NK-92 (cell line): ENCODE data around the gene SH2D7.
"Not testable (repeated sequence)": the region's sequence is repeated elsewhere in the genome, so short reads cannot be mapped to it uniquely, and the experiment has no call there.

Experiments used
- DNase-seq: peaks from one replicate; lab custom pipeline; 2025; ENCODE audit not compliant: unreplicated experiment; lab: John Stamatoyannopoulos, UW

SH2D7 gene

DNA sequence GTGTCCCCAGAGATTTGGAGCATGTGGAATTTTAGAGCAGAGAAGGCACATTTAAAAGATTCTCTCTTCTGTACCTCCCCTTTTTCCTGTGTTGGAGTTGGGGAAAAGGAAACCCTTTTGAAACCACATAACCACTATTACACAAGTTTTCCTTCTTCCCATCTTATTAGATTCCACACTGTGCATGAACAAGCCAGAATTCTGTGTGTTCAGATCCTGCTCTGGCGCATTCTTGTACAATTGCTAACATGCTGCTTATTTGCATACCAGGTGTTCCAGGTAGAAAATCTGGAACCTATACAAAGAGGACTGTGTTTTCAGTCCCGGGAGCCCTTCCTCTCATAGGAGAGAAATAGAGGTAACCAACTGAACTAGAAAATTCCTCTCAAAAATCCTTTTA, 41.4 kb downstream of the SH2D7 start:
- DNase-seq: no peak

GRCh38 chr15:78139578-78139977, 47.2 kb downstream of the SH2D7 start:
- no peak for DNase-seq

GRCh38 chr15:78140292-78140691, 47.9 kb downstream of the SH2D7 start:
- no peak for DNase-seq

DNA sequence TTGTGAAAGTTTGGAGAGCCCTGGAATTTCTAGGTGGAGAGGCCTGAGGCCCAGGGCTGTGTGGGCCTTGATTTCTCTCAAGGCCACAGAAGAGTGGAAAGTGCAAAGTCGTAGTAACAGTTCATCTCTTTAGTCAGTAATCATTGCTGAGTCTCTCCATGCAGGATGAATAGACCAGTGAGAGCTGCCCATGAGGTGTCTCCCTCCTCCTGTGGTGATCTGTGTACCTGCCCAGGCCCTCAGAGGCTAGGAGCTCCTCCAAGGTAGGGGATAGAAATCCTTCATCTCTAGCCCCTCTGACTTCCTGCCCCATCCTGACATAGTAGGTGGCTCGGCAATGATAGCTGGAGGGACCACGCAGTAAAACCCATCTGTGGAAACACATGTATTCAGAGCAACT, 50.0 kb downstream of the SH2D7 start:
- DNase-seq: no peak

DNA sequence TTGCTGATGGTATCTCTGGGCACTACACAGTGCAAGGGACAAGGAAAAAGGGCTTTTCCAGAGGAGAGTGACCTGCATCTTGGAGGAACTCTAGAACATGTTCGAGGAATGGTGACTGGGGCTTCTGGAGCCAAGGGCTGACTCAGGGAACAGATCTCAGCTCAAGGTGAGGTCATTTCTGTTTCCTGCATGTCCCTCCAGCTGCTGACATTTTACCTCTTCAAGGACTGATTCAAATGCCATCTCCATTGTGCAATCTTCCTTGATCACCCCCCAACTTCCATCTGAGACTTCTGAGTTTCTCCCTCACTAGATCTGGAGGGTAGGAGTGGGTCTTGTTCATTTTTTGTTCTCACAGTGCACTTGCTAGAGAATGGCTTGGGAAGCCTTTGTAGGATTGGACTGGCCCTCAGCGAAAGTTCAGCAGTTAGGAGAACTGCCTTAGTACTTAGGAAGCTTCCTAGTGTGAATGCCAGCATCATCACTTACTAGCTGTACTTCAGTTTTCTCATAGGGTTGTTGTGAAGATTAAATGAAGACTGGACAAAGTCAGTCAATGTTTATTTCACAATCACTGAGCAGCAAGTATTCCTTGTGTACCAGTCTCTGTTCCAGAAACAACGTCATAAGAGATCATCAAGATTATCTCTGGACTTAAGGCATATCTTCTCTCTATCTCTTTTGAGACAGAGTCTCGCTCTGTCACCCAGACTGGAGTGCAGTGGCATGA, 54.2 kb downstream of the SH2D7 start:
- no peak for DNase-seq

DNA sequence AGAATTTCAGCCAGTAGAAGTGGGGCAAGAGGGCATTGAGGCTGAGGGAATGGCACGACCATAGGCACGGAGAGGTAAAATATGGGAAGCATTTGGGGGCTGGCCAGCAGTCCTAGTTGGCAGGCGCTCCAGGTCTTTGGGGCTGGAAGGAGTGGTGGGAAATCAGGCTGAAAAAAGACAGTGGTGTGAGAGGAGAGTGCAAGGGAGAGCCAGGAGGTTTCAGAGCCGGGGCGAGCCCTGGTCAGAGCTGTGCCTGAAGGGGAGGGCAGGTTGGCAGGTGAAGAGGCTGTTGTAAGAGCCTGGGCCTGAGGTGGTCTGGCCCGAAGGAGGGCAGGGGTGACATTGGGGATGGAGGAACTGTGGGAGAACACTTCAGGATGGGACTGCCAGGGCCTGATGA, 55.2 kb downstream of the SH2D7 start:
- no peak for DNase-seq

DNA sequence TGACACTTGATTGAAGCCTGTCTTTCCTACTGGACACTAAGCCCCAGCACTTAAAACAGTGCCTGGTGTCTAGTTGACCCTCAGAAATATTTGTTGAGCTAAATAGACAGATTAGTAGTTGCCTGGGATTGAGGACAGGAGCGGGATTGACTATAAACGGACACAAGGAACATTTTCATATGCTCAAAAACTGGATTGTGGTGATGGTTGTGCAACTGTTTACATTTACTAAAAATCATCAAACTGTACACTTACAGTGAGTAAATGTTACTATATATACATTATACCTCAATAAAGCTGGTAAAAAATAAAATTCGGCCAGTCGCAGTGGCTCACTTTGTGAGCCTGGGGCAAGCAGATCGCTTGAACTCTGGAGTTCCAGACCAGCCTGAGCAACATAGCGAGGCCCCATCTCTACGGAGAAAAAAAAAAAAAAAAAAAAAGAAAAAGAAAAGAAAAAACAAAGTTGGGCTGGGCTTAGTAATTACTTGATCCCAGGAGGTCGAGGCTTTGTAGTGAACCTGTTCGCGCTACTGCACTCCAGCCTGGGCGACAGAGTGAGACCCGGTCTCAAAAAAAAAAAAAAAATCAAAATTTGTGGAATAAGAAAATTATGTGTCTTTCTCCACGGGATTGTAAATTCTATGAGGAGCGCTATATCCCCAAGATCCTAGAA, 56.2 kb downstream of the SH2D7 start:
- no peak for DNase-seq

DNA sequence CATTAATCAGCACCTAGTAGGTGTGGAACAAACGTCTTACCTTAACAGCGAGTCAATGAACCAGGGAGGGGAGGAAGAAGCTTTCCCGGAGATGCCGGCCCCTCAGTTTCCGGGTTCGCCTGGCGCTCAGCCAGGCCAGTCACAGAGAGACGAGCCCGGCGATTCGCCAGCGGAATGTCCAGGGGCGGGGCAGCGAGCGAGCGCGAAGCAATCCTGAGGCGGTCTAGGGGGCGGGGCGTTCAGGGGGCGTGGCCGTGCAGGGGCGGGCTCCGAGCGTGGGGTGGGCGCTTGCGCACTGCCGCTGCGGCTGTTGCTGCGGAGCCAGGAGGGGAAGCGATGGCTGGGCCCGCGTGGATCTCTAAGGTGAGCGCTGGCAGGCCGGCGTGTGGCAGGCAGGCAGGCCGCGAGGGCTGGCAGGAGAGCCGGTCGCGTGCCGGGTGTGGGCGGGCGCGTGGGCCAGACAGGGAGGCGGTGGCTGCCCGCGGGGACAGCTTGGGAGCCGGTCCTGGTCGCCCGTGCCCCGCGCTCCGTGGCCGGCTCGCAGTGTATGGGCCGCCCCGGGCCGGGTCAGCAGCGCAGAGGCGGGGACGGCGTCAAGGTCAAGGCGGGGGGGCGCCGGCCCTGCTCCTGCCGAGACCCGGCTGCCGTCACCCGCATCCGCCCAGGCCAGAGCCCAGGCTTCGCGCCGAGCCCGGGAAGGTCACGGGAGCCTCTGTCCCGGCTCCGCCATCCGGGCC, 56.9 kb downstream of the SH2D7 start, which contains the start of gene IDH3A:
Gene IDH3A, plus strand, starts transcription at position 295 of the 737 bp plus-strand sequence. Its CDS starts 42 bp downstream, at position 337.
- DNase-seq: peak; percentile 95

DNA sequence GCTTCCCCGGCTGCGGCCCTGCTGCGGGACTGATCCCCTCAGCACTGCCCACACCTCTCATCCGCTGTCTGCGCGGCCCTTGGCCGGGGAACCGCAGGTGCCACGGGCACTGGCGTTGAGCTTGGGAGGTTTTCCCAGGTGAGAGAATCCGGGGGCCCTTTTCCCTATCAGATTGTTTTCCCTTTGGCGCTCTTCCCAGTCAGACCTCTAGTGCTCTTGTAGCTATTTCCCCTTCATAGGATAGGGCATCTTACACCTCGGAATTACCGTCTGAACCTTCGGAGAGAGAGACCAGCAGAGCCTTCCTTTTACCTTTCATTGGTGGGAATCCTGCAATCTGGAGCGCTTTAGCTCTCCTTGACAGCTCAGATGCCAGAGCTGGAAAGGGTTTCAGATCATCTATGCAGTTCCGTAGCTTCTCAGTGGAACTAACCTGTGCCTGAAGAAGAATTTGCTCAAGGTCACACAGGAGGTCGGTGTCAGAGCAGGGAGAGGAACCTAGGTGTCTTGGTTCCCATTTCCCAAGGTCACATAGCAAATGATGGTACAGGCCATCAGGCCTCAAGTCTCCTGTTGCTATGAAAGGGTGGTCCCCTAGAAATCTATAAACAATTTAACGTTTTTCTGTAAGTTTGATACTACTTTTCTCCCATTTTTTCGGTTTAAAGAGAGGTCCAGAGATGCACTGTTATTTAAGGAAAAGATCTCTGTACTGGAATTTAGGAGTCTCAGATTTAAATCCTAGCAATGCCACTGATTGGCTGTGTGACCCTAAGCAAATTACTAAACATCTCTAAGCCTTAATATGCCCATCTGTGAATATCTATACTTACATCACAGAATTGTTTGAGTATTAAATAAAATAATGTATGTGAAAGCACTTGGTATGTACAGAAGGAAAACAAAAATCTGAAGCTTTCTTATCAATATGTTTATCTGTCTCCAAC, 57.7 kb downstream of the SH2D7 start:
- DNase-seq: no peak

DNA sequence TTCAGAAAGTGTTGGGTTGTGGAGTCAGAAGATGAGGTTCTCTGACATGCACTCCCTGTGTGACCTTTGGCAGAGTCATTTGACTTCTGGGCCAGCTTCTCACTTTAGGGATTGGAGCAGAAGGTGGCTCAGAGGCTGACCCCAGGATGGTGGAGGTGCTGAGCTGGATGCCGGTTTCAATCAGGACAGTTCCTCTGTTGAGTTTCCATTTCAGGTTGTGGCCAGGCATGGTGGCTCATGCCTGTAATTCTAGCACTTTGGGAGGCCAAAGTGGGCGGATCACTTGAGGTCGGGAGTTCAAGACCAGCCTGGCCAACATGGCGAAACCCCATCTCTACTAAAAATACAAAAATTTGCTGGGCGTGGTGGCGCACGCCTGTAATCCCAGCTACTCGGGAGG, 58.7 kb downstream of the SH2D7 start:
- DNase-seq: not testable (repeated sequence)
